Left renal pelvis (tissue), 4 donors: ENCODE measurements around the gene RALGAPB. TPM values are rescaled to one million over a fixed set of nuclear protein-coding genes. Genes with fewer than 3 reads are reported as not detected.
"Not testable (repeated sequence)": the region's sequence is repeated elsewhere in the genome, so short reads cannot be mapped to it uniquely, and the experiment has no call there.

ENCODE experiments used
- DNase-seq, 4 donors: peaks; one replicate each; pipeline ENCODE4 v3.0.0-alpha.2; 2013; ENCODE audit warnings: low read depth in 4 of 4, low spot score in 3 of 4
- polyA plus RNA-seq, 4 donors: library from polyadenylated mRNA; unstranded; fragments of 120-200 nt; gene quantifications; one replicate each; pipeline ENCODE4 v1.2.1, GENCODE V29; 2013; ENCODE audit not compliant: insufficient read length in 4 of 4

The RALGAPB gene
- polyA plus RNA-seq, 4 donors: 31.3 to 41.9 (median 38.5) TPM

- DNase-seq: no peak
Measured at GRCh38 chr20:38479596-38479995, 7.0 kb downstream of the RALGAPB start.

GRCh38 chr20:38485041-38485440, 12.4 kb downstream of the RALGAPB start:
- no peak for DNase-seq

DNA sequence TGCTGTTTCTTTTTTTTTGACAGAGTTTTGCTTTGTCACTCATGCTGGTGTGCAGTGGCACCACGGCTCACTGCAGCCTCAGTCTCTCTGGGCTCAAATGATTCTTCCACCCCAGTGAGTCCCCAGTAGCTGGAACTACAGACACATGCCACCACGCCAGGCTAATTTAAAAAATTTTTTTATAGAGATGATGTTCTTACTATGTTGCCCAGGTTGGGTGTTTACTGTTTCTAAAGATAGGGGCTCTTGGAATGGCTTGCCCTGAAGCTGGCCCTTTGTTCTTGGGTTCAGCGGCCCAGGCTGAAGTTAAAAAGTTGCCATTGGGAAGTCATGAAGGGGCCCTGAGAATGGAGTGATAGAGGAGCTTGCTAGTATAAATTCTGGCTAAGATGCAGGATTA, 16.5 kb downstream of the RALGAPB start:
- no peak for DNase-seq

DNA sequence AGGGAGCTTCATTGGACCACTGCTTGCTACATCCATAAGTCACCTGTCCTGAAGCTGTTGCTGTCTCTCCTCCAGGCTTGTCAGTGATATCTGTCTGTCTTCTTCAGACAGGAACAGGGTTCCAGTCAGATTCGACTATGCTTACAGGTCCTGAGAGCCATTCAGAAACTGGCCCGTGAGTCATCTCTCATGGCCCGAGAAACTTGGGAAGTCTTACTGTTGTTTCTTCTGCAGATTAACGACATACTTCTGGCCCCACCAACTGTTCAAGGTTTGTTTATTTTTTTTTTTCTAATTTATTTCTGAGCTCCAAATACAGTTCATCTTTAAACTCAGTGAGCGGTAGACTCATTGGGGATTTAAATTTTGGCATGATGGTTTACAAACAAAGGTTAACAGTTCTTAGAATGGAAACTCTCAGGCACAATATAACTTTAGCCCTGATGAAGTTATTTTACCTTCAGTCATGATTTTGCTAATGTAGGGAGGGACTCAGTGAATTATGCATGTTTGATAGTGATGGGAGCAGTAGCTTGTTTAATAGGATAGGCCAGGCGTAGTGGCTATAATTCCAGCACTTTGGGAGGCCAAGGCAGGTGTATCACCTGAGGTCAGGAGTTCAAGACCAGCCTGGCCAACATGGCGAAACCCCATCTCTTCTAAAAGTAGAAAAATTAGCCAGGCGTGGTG, 24.7 kb downstream of the RALGAPB start:
- DNase-seq: no peak

- DNase-seq: no peak
Measured at GRCh38 chr20:38498909-38499308, 26.3 kb downstream of the RALGAPB start.

GRCh38 chr20:38499366-38499765, 26.7 kb downstream of the RALGAPB start:
- DNase-seq: no peak

GRCh38 chr20:38501858-38502436, 29.3 kb downstream of the RALGAPB start:
- no peak for DNase-seq

GRCh38 chr20:38504368-38505090, 31.9 kb downstream of the RALGAPB start:
- no peak for DNase-seq

GRCh38 chr20:38505091-38505455, 32.4 kb downstream of the RALGAPB start:
- no peak for DNase-seq

DNA sequence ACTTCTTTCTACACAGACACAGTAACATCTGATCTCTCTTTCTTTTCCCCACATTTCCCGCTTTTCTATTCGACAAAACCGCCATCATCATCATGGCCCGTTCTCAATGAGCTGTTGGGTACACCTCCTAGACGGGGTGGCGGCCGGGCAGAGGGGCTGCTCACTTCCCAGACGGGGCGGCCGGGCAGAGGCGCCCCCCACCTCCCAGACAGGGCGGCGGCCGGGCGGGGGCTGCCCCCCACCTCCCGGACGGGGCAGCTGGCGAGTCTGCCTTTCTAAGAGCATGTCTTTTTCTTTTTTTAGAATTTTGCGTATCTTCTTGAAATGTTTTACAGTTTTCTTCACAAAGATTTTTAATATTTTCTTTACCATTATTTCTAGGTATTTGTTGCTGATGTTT, 39.1 kb downstream of the RALGAPB start:
- not testable (repeated sequence) for DNase-seq

DNA sequence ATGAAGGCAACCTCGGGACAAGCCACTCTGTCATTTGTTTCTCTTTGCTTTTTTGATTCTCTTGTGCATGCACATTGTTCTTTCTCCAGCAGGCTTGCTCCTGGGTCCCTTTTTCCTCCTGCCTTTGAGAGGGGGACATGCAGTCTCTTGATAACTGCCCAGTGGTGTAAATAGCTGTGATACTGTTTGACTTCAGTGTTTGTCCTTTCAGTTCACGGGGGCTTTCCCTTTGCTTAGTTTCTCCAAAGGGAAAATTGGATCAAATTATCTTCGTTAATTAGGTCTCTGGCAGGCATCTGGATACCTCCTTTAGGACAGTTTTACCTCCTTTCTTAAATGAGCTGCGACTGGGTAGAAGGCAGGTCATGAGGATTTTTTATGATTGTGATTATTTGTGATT, 41.5 kb downstream of the RALGAPB start:
- no peak for DNase-seq

- DNase-seq: no peak
Measured at GRCh38 chr20:38514947-38515346, 42.3 kb downstream of the RALGAPB start.

DNA sequence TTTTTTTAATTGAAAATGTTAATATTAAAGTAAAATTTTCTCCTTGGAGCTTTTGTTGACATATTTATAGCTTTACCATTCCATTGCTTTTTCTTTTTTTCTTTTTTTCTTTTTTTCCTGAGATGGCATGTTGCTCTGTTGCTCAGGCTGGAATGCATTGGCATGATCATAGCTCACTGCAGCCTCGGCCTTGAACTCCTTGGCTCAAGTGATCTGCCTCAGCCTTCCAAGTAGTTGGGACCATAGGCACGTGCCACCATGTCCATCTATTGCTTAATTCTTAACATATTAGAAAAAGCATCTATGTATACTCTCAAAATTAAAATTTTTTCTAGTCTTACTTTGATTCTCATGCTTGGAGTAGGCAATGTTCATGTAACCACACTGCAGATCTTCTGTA, 43.0 kb downstream of the RALGAPB start:
- no peak for DNase-seq

DNA sequence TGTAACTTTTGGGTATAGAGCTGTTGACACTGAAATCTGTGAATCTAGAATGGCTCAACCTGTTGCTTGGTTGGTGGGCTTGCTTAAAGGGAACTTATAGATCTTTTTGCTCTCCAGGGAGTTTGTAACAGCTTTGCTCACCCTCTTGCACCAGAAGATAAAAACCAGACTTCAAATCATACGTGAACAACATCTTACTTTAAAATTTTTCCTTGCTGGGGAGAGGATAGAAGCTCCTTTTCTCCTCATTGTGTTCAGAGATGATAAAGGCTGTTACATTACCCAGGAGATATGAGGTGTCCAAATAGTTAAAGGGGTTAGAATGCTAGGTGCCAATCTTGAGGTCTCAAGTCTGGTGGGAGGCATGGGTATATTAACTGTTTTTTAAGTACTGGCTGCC, 46.8 kb downstream of the RALGAPB start:
- DNase-seq: no peak

DNA sequence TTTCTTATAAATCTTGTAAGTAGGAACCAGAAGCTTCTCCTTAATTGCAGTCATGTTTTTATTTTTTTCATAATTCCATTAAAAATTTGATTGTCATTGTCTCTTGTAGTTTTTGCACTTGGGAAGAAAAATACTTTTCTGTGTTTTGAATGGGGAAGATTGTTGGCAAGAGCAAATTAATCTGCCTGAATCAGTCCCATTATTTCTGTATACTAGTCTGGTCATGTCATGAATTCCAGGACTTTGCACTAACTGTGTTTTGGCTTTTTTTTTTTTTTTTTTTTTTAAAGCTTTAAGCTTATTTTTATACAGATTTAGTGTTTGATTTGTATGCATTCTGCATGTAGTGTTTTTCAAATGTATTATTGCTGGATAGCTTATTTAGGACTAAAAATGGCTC, 47.6 kb downstream of the RALGAPB start:
- no peak for DNase-seq

DNA sequence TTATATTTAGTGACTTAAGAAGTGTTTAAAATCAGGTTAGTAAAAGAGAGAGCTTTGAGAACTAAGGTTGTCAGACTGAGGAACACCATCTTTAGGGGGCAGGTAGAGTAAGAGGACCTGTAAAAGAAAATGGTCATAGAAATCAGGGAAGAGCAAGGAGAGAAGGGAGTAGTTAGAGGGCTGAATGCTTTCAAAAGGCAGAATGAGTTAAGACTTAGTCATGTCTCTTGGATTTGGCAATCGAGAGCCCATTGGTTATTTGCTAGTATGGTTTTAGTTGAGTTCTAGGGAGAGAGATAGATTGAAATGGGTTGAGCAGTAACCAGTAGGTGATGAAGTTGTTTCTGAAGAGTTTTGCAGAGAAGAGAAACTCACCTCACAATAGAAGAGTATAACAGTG, 51.1 kb downstream of the RALGAPB start:
- DNase-seq: no peak

- no peak for DNase-seq
Measured at GRCh38 chr20:38528167-38528566, 55.5 kb downstream of the RALGAPB start.

DNA sequence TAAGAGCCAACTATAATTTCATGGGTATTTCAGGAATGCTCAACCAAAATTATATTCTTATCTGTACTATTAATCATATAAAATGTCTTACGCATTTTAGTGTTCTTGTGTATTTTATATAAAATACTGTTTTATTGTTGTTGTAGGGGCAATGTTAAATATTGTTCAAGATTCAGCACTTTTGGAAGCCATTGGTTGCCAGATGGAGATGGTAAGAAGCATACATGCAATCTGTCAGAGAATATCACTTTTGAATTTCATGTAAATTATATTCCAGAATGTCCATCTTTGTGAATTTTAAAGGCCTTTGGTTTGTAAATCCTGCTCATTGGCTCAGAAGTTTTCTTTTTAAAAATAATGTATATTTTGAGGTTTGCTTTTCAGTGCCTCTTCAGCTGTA, 58.4 kb downstream of the RALGAPB start:
- no peak for DNase-seq

DNA sequence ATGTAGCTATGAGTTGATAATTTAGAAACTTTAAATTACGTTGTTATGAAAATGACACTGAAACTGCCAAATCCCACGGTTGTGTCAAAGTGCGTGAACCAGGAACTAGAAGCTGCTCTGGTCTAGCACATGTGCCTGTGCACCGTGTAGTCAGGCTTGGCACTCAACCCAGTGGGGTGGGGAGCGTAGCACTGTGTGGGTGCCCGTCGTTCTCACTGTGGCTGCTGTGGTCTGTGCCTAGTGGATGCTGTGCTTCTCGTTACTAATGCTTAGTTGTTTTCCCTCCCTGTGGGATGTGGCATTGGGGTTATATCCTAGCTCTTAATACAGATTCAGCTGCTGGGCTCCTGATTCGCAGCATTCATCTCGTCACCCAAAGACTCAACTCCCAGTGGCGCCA, 62.1 kb downstream of the RALGAPB start:
- no peak for DNase-seq

- DNase-seq: no peak
Measured at GRCh38 chr20:38536310-38536709, 63.7 kb downstream of the RALGAPB start.

- no peak for DNase-seq
Measured at GRCh38 chr20:38537176-38537575, 64.5 kb downstream of the RALGAPB start.

GRCh38 chr20:38538789-38539188, 66.1 kb downstream of the RALGAPB start:
- no peak for DNase-seq
